Kidney (tissue), 14 donors: ENCODE measurements around the gene CCDC92B. TPM values are rescaled to one million over a fixed set of nuclear protein-coding genes. Genes with fewer than 3 reads are reported as not detected.
A peak's percentile ranks its signal among the peaks of the same experiment; 100 is the strongest.
"Not testable (repeated sequence)": the region's sequence is repeated elsewhere in the genome, so short reads cannot be mapped to it uniquely, and the experiment has no call there.

Experiments
- DNase-seq, 5 donors: peaks; one replicate each; pipeline ENCODE4 v3.0.0-alpha.2; 2013 to 2020
- FAIRE-seq: peaks from 2 replicates; lab custom pipeline; 2012; peaks lifted over from hg19 to GRCh38; lab: Jason Lieb, UNC
- H3K27ac ChIP-seq, 2 donors: one replicate each; pipeline ENCODE4 v1.7.0; 2013; ENCODE audit warnings: low read depth in 2 of 2, low read length in 2 of 2, inconsistent platforms in 1 of 2
- H3K27me3 ChIP-seq: one replicate; pipeline ENCODE4 v1.7.1; 2013; ENCODE audit warnings: low read length, inconsistent platforms; ENCODE audit not compliant: control insufficient read depth, insufficient read depth
- H3K36me3 ChIP-seq, 3 donors: one replicate each; pipeline versions ENCODE4 v1.7.0 to v1.7.1; 2013; ENCODE audit warnings: low read length in 3 of 3, control low read depth in 1 of 3, inconsistent platforms in 1 of 3; ENCODE audit not compliant: insufficient read depth in 3 of 3, control insufficient read depth in 2 of 3
- H3K4me1 ChIP-seq, 3 donors: one replicate each; pipeline versions ENCODE4 v1.7.0 to v1.7.1; 2013; ENCODE audit warnings: low read length in 3 of 3, inconsistent platforms in 1 of 3, low read depth in 1 of 3; ENCODE audit not compliant: control insufficient read depth in 2 of 3, insufficient read depth in 2 of 3
- H3K4me3 ChIP-seq, 3 donors: one replicate each; pipeline versions ENCODE4 v1.7.0 to v1.8.1; 2013; ENCODE audit warnings: low read length in 3 of 3, control low read depth in 1 of 3, inconsistent platforms in 1 of 3
- H3K9ac ChIP-seq, 3 donors: one replicate each; pipeline versions ENCODE4 v1.7.0 to v1.7.1; 2013; ENCODE audit warnings: low read length in 3 of 3, control low read depth in 1 of 3, inconsistent platforms in 1 of 3
- H3K9me3 ChIP-seq, 3 donors: one replicate each; pipeline versions ENCODE4 v1.7.0 to v1.7.1; 2013; ENCODE audit warnings: low read length in 3 of 3, control low read depth in 1 of 3, inconsistent platforms in 1 of 3; ENCODE audit not compliant: control insufficient read depth in 2 of 3, insufficient read depth in 1 of 3
- intact Hi-C: fragments of 100-400 bp; cut with DNase I; formaldehyde crosslinking; loops from one replicate; pipeline ENCODE4 v1.11.1; 2022
- microRNA-seq: library from miRNA; unstranded; fragments of <30 nt; microRNA quantifications from one replicate; pipeline ENCODE4 v1.2.0, GENCODE V29; 2020
- polyA plus RNA-seq: library from polyadenylated mRNA; stranded (reverse); fragments of 350-450 nt; fragmentation: Illumina TruSeq; extraction: RNeasy Lipid Tissue Mini Kit (QIAGEN cat#74804); gene quantifications from one replicate; pipeline ENCODE4 v1.2.3, GENCODE V29; 2014; ENCODE audit warnings: low read depth, low replicate concordance; ENCODE audit not compliant: insufficient read depth
- total RNA-seq: library from RNA; stranded (reverse); fragmentation: NEBNext Ultra II Directional; extraction: Animal tissue kit (Norgen Biotek cat#: 25700); gene quantifications from one replicate; pipeline ENCODE4 v1.2.1, GENCODE V29; 2021
- TF ChIP-seq, protein P1 (sequence below): IDR thresholded peaks from 3 replicates; pipeline ENCODE4 v1.5.1; 2012; ENCODE audit warnings: mild to moderate bottlenecking, moderate library complexity, borderline replicate concordance; ENCODE audit not compliant: insufficient read depth; ENCODE audit errors: extremely low read depth
- donor health status: control.
- donor health status: control.
- donor health status: control.
- donor health status: control.
- donor health status: control.
- donor health status: DM: yes; HTN: yes; CAD: no.
- donor health status: Normal renal cell carcinoma (clear cell type).

CCDC92B gene
- total and polyA plus RNA-seq, 2 donors from 2014 or later = 0.11 to 1.0 TPM

DNA sequence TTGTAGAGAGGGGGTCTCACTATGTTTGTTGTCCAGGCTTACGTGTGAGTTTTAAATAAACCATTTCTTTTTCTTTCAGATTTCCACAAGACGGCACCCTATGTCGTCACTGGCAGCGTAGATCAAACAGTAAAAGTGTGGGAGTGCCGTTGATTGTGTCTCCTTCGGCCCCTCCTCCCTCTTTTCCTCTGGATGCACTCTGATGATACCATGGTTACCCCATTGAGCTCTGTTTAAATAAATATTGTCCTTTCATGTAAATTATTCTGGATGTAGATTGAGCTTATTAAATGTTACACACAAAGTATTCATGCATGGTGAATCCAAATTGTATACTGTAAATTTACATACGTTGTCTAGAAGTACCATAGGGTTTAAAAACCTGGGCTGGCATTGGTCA, 67.8 kb downstream of the CCDC92B start:
- no peaks in the 10 kb centered on the region for H3K27me3 ChIP-seq
- FAIRE-seq = no peak
- H3K9me3 ChIP-seq = no peaks in the 10 kb centered on the region
- no peaks in the 10 kb centered on the region for H3K4me1 ChIP-seq
- H3K36me3 ChIP-seq = peaks cover 9 to 48% (median 39%) of the 10 kb centered on the region in 3 donors
- intact Hi-C loops = no loop called here
- no peak overlapping the region for H3K27ac ChIP-seq
- H3K4me3 ChIP-seq = no peak overlapping the region
- no peak overlapping the region for H3K9ac ChIP-seq
- peak in 1 of 5 donors; percentile 17 for DNase-seq
- TF ChIP-seq, protein P1, sequence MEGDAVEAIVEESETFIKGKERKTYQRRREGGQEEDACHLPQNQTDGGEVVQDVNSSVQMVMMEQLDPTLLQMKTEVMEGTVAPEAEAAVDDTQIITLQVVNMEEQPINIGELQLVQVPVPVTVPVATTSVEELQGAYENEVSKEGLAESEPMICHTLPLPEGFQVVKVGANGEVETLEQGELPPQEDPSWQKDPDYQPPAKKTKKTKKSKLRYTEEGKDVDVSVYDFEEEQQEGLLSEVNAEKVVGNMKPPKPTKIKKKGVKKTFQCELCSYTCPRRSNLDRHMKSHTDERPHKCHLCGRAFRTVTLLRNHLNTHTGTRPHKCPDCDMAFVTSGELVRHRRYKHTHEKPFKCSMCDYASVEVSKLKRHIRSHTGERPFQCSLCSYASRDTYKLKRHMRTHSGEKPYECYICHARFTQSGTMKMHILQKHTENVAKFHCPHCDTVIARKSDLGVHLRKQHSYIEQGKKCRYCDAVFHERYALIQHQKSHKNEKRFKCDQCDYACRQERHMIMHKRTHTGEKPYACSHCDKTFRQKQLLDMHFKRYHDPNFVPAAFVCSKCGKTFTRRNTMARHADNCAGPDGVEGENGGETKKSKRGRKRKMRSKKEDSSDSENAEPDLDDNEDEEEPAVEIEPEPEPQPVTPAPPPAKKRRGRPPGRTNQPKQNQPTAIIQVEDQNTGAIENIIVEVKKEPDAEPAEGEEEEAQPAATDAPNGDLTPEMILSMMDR = no peak

DNA sequence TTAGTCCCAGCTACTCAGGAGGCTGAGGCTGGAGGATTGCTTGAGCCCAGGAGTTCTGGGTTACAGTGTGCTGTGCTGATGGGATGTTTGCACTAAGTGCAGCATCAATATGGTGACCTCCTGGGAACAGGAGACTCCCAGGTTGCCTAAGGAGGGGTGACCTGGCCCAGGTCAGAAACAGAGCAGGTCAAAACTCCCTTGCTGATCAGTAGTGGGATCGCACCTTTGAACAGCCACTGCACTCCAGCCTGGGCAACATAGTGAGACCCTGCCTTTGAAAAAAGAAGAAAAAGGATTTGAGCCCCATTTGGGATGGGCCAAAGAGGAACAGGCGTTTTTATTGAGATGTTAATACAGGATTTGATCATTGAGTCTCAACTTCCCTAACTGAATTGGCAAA, 68.5 kb downstream of the CCDC92B start:
- H3K9me3 ChIP-seq = no peaks in the 10 kb centered on the region
- H3K27me3 ChIP-seq = no peaks in the 10 kb centered on the region
- DNase-seq (no peak), FAIRE-seq (no peak)
- intact Hi-C loops = no loop called here
- no peak overlapping the region for H3K9ac ChIP-seq
- TF ChIP-seq, protein P1 = no peak
- no peak overlapping the region for H3K4me3 ChIP-seq
- peaks cover 9 to 48% (median 39%) of the 10 kb centered on the region in 3 donors for H3K36me3 ChIP-seq
- no peak overlapping the region for H3K27ac ChIP-seq
- no peaks in the 10 kb centered on the region for H3K4me1 ChIP-seq

DNA sequence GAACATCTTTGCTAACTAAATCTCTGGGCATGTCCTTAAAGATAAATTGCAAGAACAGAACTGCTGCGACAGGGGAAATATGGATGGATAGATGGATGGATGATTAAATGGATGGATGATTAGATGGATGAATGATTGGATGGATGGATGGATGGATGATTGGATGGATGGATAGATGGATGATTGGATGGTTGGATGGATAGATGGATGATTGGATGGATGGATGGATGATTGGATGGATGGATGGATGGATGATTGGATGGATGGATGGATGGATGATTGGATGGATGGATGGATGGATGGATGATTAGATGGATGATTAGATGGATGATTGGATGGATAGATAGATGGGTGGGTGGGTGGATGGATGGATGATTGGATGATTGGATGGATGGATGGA, 70.2 kb downstream of the CCDC92B start:
- H3K27me3 ChIP-seq, H3K4me3 ChIP-seq, H3K4me1 ChIP-seq, intact Hi-C loops, H3K9me3 ChIP-seq, DNase-seq, FAIRE-seq, H3K27ac ChIP-seq, H3K9ac ChIP-seq: not testable (repeated sequence)
- H3K36me3 ChIP-seq = peaks cover 9 to 40% (median 37%) of the 10 kb centered on the region in 3 donors

Small RNAs within 50 kb of the gene (microRNA-seq; reads per million reads assigned to microRNA genes)
- not detected for gene MIR1253
- gene MIR6776 = not detected

Other genes with a start within 250 kb of the CCDC92B start
- 37.2 TPM for gene METTL16, start 237.8 kb downstream of the CCDC92B start, total RNA-seq
- gene METTL16, start 237.8 kb downstream of the CCDC92B start, polyA plus RNA-seq = 18.0 TPM
- 125 TPM for gene PAFAH1B1, start 156.0 kb downstream of the CCDC92B start, total RNA-seq
- gene PAFAH1B1, start 156.0 kb downstream of the CCDC92B start, polyA plus RNA-seq = 46.7 TPM
- gene CLUH, start 37.9 kb downstream of the CCDC92B start, total RNA-seq = 93.1 TPM
- gene CLUH, start 37.9 kb downstream of the CCDC92B start, polyA plus RNA-seq = 49.5 TPM
- gene RAP1GAP2, start 46.8 kb upstream of the CCDC92B start, total RNA-seq = 46.2 TPM
- gene RAP1GAP2, start 46.8 kb upstream of the CCDC92B start, polyA plus RNA-seq = 6.8 TPM